GM12892 (cell line): Measurements from ENCODE around the gene ANKRD33.

Experiments used
- DNase-seq: peaks from one replicate; pipeline ENCODE4 v3.0.0; 2011; ENCODE audit not compliant: insufficient read length
- FAIRE-seq: peaks from 2 replicates; lab custom pipeline; 2011; peaks lifted over from hg19 to GRCh38; lab: Jason Lieb, UNC
- POLR2A ChIP-seq: IDR thresholded peaks from 2 replicates; pipeline ENCODE4 v1.6.1; 2011; ENCODE audit warnings: low read depth, low read length, control low read depth
- POLR2AphosphoS5 ChIP-seq: IDR thresholded peaks from 2 replicates; pipeline ENCODE4 v1.6.1; 2011; ENCODE audit warnings: low read depth, low read length, control low read depth
- TAF1 ChIP-seq: IDR thresholded peaks from 2 replicates; pipeline ENCODE4 v1.6.1; 2011; ENCODE audit warnings: low read depth, mild to moderate bottlenecking, control low read depth, low read length, borderline replicate concordance

The ANKRD33 gene

DNA sequence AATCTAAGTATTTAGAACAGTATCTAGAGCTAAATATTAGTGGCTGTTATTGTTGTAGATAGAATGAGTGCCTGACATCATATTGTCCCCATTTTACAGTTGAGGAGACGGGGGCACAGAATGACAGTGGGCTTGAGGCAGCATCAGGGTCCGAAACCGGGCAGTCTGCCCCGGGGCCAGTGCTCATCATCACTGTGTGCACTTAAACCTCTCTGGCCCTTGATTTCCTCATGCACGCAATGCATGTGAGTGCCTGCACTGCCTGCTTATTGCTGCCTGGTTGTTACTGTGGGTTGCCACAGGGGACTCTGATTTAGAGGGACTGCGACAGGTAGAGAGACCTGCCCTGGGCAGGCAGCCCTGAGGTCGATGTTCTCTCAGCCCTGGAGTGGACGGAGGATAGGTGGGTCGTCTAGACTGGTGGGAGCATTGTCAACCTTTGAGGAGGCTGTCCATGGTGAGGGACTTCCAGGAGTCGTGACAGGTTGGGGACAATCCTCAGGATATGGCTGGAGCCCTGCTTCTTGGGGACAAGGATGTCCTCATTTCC is 29.2 kb downstream of the ANKRD33 start:
- TF ChIP-seq TAF1 (no peak), POLR2AphosphoS5 (no peak), POLR2A (no peak)
- FAIRE-seq (no peak), DNase-seq (no peak)

GRCh38 chr12:51917746-51918453 is 30.0 kb downstream of the ANKRD33 start:
- TF ChIP-seq TAF1 (no peak), POLR2AphosphoS5 (no peak), POLR2A (no peak)
- DNase-seq (no peak), FAIRE-seq (no peak)

DNA sequence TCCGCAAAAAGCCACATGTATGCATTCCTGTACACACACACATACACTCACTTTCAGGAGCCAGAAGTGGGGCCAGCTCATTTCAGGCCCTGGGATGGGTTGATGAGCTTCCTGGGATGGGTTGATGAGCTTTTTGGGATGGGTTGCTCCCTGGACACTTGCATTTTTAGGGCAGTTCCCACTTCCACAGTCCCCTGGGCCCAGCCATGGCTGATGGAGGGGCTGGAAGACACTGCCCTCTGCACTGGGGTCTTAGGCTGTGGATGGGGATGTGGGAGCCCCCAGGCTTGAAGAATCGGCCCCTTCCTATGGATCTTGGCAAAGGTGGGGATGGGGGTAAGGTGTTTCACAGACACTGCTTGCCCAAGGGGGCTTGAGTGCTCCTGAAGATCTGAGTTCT is 32.1 kb downstream of the ANKRD33 start:
- no peak for FAIRE-seq
- DNase-seq, result no peak
- TF ChIP-seq POLR2AphosphoS5, result no peak
- no peak for TF ChIP-seq POLR2A
- no peak for TF ChIP-seq TAF1

DNA sequence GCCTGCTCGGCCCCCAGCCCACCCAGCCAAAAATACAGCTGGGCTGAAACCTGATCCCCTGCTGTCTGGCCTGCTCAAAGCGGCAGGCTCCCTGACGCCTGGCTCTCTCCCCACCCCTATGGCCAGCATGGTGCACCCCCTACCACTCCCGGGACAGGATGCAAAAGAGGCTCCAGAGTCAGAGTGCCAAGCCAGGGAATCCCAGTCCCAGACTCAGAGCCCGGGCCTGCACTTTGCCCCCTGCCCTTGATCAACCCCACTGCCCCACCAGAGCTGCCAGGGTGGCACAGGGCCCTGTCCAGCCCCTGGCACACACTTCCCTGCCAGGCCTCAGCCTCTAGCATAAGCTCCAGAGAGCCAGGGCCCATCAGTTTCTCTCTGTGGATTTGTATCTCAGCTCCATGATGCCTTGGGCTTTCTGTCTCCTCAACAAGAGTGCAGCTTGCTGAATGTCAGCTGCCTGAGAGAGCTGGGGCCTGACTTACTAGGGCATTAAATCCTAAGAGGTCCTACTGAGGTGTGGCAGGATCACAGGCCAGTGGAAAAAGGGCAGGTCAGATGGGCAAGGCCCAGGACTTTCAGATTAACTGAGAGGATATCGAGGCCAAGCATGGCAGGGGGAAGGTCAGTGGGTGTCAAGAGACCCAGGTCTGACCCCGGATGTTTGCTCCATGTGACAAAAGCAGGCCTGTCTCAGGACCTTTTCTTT is 33.3 kb downstream of the ANKRD33 start:
- DNase-seq (no peak), FAIRE-seq (no peak)
- TF ChIP-seq POLR2AphosphoS5 (no peak), TAF1 (no peak), POLR2A (no peak)

GRCh38 chr12:51922146-51922545 is 34.2 kb downstream of the ANKRD33 start:
- DNase-seq (no peak), FAIRE-seq (no peak)
- no peak for TF ChIP-seq TAF1
- no peak for TF ChIP-seq POLR2A
- no peak for TF ChIP-seq POLR2AphosphoS5

DNA sequence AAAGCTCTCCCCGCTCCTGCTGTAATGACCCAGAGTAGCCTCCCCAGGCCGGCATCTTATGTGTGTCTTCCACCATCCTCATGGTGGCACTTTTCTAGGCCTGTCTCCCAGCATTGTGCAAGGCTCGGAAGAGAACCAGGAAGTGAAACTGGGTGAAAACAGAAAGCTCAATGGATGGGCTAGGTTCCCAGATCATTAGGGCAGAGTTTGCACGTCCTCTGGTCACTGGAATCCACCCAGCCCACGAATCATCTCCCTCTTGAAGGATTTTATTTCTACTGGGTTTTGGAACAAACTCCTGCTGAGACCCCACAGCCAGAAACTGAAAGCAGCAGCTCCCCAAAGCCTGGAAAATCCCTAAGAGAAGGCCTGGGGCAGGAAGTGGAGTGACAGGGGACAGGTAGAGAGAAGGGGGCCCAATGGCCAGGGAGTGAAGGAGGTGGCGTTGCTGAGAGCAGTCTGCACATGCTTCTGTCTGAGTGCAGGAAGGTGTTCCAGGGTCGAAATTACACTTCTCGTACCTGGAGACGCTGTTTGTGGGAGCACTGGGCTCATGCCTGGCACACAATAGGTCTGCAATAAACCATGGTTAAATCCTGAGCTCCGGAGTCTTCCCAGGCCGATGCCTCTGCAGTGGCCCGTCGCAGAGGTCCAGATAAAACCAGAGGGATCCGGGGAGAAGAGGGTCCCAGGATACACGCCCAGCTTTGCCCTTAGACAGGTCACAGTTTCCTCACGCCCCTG is 35.0 kb downstream of the ANKRD33 start:
- no peak for FAIRE-seq
- DNase-seq, result no peak

GRCh38 chr12:51923506-51924365 is 35.8 kb downstream of the ANKRD33 start:
- TF ChIP-seq POLR2A (no peak), TAF1 (no peak), POLR2AphosphoS5 (no peak)
- FAIRE-seq (no peak), DNase-seq (no peak)

More for the DNA sequence above, 35.0 kb downstream of the ANKRD33 start:
- TF ChIP-seq POLR2A, result no peak
- no peak for TF ChIP-seq POLR2AphosphoS5
- no peak for TF ChIP-seq TAF1

- TF ChIP-seq POLR2AphosphoS5, result no peak
- no peak for TF ChIP-seq POLR2A
- no peak for TF ChIP-seq TAF1
- FAIRE-seq (no peak), DNase-seq (no peak)
These were observed 36.8 kb downstream of the ANKRD33 start for GRCh38 chr12:51924551-51925319.

- TF ChIP-seq POLR2A, result no peak
- TF ChIP-seq POLR2AphosphoS5, result no peak
- no peak for TF ChIP-seq TAF1
- DNase-seq, result no peak
- FAIRE-seq, result no peak
These were observed 37.6 kb downstream of the ANKRD33 start for GRCh38 chr12:51925346-51926063.
